K562 (cell line): ENCODE measurements around the gene AIF1. TPM values are rescaled to one million over a fixed set of nuclear protein-coding genes. Genes with fewer than 3 reads are reported as not detected.
A peak's percentile ranks its signal among the peaks of the same experiment; 100 is the strongest.

Source experiments
- ATAC-seq: fragments of 200-7000 bp; cut with Tn5 transposase; 3 replicates; pipeline ENCODE4 v1.9.1; 2020; ENCODE audit warnings: moderate library complexity
- BruUV-seq: library from RNA; stranded (reverse); fragments of 400-500 nt; replicated peaks from 2 replicates; lab custom pipeline; 2021; lab: Mats Ljungman, UMichigan
- CTCF ChIA-PET: fragments of 300-600 bp; formaldehyde crosslinking; extraction: SDS; loops from one replicate; lab custom pipeline; 2021; ENCODE audit warnings: low intra/inter-chr PET ratio; lab: Yijun Ruan, JAX
- POLR2A ChIA-PET: fragments of 300-600, 350-650 bp; sonication (Branson Sonifier 250); formaldehyde crosslinking; extraction: SDS; loops from one replicate; lab custom pipeline; 2021; ENCODE audit warnings: antibody characterized with exemption, inconsistent platforms; lab: Yijun Ruan, JAX
- DNase-seq, 4 experiments: peaks; one replicate each; pipeline versions ENCODE4 v3.0.0 to v3.0.0-alpha.2; 2011 to 2018; ENCODE audit warnings: low spot score in 3 of 4, mixed read lengths in 3 of 4; ENCODE audit errors: extremely low read depth in 1 of 4
- FAIRE-seq: peaks from 2 replicates; lab custom pipeline; 2011; peaks lifted over from hg19 to GRCh38; lab: Jason Lieb, UNC
- H2AFZ ChIP-seq: 2 replicates; pipeline ENCODE4 v1.6.0; 2011; ENCODE audit warnings: low read depth, low read length, control low read depth, inconsistent platforms
- H3K27ac ChIP-seq: fragments of 200-600 bp; 3 replicates; pipeline ENCODE4 v1.8.0; 2011; ENCODE audit warnings: low read depth, mild to moderate bottlenecking, control low read depth, inconsistent platforms, low read length, moderate library complexity, mixed read lengths; ENCODE audit errors: extremely low read depth
- H3K27me3 ChIP-seq, 2 experiments: fragments of 300-600 bp in 1 of 2; 2 replicates in 1 of 2; 3 replicates in 1 of 2; pipeline versions ENCODE4 v1.6.0 to v1.8.0; 2011; ENCODE audit warnings: inconsistent platforms in 2 of 2, low read length in 2 of 2, mild to moderate bottlenecking in 1 of 2, mixed read lengths in 1 of 2, moderate library complexity in 1 of 2; ENCODE audit not compliant: control insufficient read depth in 2 of 2, insufficient read depth in 2 of 2
- H3K36me3 ChIP-seq: fragments of 300-600 bp; 3 replicates; pipeline ENCODE4 v1.8.0; 2011; ENCODE audit warnings: mild to moderate bottlenecking, low read length, inconsistent platforms; ENCODE audit not compliant: control insufficient read depth, insufficient read depth
- H3K4me1 ChIP-seq, 2 experiments: fragments of 200-600 bp in 1 of 2; replicated peaks in 1 of 2; 2 replicates in 1 of 2; 3 replicates in 1 of 2; pipeline versions ENCODE4 v1.5.1 to v1.8.0; 2011; ENCODE audit warnings: inconsistent platforms in 2 of 2, low read length in 2 of 2, mild to moderate bottlenecking in 1 of 2, mixed read lengths in 1 of 2, moderate library complexity in 1 of 2; ENCODE audit not compliant: control insufficient read depth in 2 of 2, insufficient read depth in 2 of 2
- H3K4me2 ChIP-seq: 2 replicates; pipeline ENCODE4 v1.6.1; 2011; ENCODE audit warnings: low read length, control low read depth, inconsistent platforms, mixed read lengths; ENCODE audit not compliant: insufficient read depth
- H3K4me3 ChIP-seq: fragments of 200-600 bp; sonication (generic), shearing (Covaris generic); 2 replicates; pipeline ENCODE4 v1.5.1; 2016; ENCODE audit warnings: control low read depth, inconsistent platforms
- H3K79me2 ChIP-seq: fragments of 200-600 bp; 3 replicates; pipeline ENCODE4 v1.8.0; 2011; ENCODE audit warnings: low read length, inconsistent platforms; ENCODE audit not compliant: control insufficient read depth, insufficient read depth
- H3K9ac ChIP-seq, 2 experiments: 2 replicates each; pipeline versions ENCODE4 v1.6.0 to v1.6.1; 2011; ENCODE audit warnings: low read depth in 2 of 2, low read length in 2 of 2, control low read depth in 1 of 2, inconsistent platforms in 1 of 2, mild to moderate bottlenecking in 1 of 2, mixed read lengths in 1 of 2; ENCODE audit not compliant: insufficient read depth in 1 of 2
- H3K9me1 ChIP-seq: one replicate; pipeline ENCODE4 v1.6.0; 2011; ENCODE audit warnings: inconsistent platforms, mild to moderate bottlenecking, low read length, moderate library complexity; ENCODE audit not compliant: control insufficient read depth, insufficient read depth
- H3K9me3 ChIP-seq: replicated peaks from 2 replicates; pipeline ENCODE4 v1.5.1; 2011; ENCODE audit warnings: low read depth, low read length, inconsistent platforms; ENCODE audit not compliant: control insufficient read depth, insufficient read depth
- H4K20me1 ChIP-seq: replicated peaks from 2 replicates; pipeline ENCODE4 v1.6.1; 2011; ENCODE audit warnings: low read length, inconsistent platforms, mixed read lengths; ENCODE audit not compliant: control insufficient read depth, insufficient read depth
- E2F8 ChIP-seq: fragments of 450-650 bp; IDR thresholded peaks from 2 replicates; pipeline ENCODE4 v1.7.1; 2018; ENCODE audit warnings: mild to moderate bottlenecking, low read depth; ENCODE audit not compliant: partially characterized antibody
- FOXK1 ChIP-seq: sonication (generic); formaldehyde crosslinking; IDR thresholded peaks from 2 replicates; pipeline ENCODE4 v1.8.0; 2022; ENCODE audit warnings: missing genetic modification reagents, mild to moderate bottlenecking, borderline replicate concordance
- HDAC6 ChIP-seq: IDR thresholded peaks from 2 replicates; pipeline ENCODE4 v1.6.1; 2012; ENCODE audit warnings: low read depth, mild to moderate bottlenecking, control low read depth, inconsistent platforms, low read length, moderate library complexity
- KAT8 ChIP-seq: fragments of 450-650 bp; IDR thresholded peaks from 2 replicates; pipeline ENCODE4 v1.6.1; 2016; ENCODE audit warnings: low read depth, mild to moderate bottlenecking
- KLF13 ChIP-seq: fragments of 450-650 bp; IDR thresholded peaks from 2 replicates; pipeline ENCODE4 v1.6.1; 2016; ENCODE audit warnings: missing genetic modification characterization, low read depth, mild to moderate bottlenecking, missing compliant biosample characterization, moderate library complexity, borderline replicate concordance
- LARP7 ChIP-seq: fragments of 450-650 bp; IDR thresholded peaks from 2 replicates; pipeline ENCODE4 v1.6.1; 2016
- PATZ1 ChIP-seq: fragments of 250-450 bp; sonication (Bioruptor Pico); IDR thresholded peaks from 2 replicates; pipeline ENCODE4 v1.5.0; 2020; ENCODE audit warnings: mild to moderate bottlenecking, borderline replicate concordance
- POLR2A ChIP-seq: fragments of 450-650 bp; conservative IDR thresholded peaks from 2 replicates; pipeline ENCODE4 v1.6.1; 2016
- POLR2B ChIP-seq: fragments of 450-650 bp; IDR thresholded peaks from 2 replicates; pipeline ENCODE4 v1.6.1; 2018; ENCODE audit warnings: low read depth; ENCODE audit not compliant: partially characterized antibody
- SMAD1 ChIP-seq: fragments of 150-350 bp; IDR thresholded peaks from 2 replicates; pipeline ENCODE4 v1.6.1; 2014; ENCODE audit warnings: low read length, low read depth; ENCODE audit not compliant: partially characterized antibody
- ZBTB33 ChIP-seq: sonication (generic); formaldehyde crosslinking; IDR thresholded peaks from 2 replicates; pipeline ENCODE4 v1.8.1; 2023; ENCODE audit warnings: mild to moderate bottlenecking, missing genetic modification reagents
- ZBTB9 ChIP-seq: fragments of 450-650 bp; formaldehyde crosslinking; IDR thresholded peaks from 2 replicates; pipeline ENCODE4 v1.4.0; 2020; ENCODE audit warnings: mild to moderate bottlenecking, moderate library complexity
- ZEB2 ChIP-seq: fragments of 450-650 bp; IDR thresholded peaks from 2 replicates; pipeline ENCODE4 v1.6.1; 2016
- WGBS: fragments of 100-300 bp; shearing (Covaris generic); methylation state at CpG from one replicate; pipeline ENCODE4 v1.1.6; 2016; ENCODE audit warnings: low coverage, mixed read lengths; ENCODE audit not compliant: insufficient coverage; ENCODE audit errors: missing lambda C conversion rate; 5-methylcytosine and 5-hydroxymethylcytosine counted together
- in situ Hi-C: fragments of 300-500 bp; cut with MboI; formaldehyde crosslinking; loops from 4 replicates; pipeline ENCODE4 v1.15.0; 2018; ENCODE audit warnings: inconsistent platforms, mixed read lengths
- intact Hi-C: fragments of 100-400 bp; cut with micrococcal nuclease; formaldehyde crosslinking; loops from 2 replicates; pipeline ENCODE4 v1.14.2; 2022
- polyA plus RNA-seq, 8 experiments: library from polyadenylated mRNA; depleted of rRNA in 4 of 8; stranded (reverse) in 5 of 8; unstranded in 3 of 8; fragments of >200 nt; fragmentation: Nextera tagmentation in 2 of 8; fragmentation: Illumina TruSeq in 1 of 8; extraction: Ambion mirVana in 2 of 8; extraction: Trizol in 1 of 8; gene quantifications; 2 replicates each; pipeline versions ENCODE4 v1.2.1 to v1.2.3, GENCODE V29; 2011 to 2014; ENCODE audit warnings: inconsistent platforms in 1 of 8, missing spikeins in 1 of 8
- total RNA-seq, 7 experiments: library from RNA; depleted of rRNA in 6 of 7; stranded (reverse); fragments of >200 nt in 6 of 7; fragmentation: Illumina TruSeq in 2 of 7; extraction: Trizol in 2 of 7; gene quantifications; 2 replicates each; pipeline versions ENCODE4 v1.2.1 to v1.2.3, GENCODE V29; 2011 to 2021; ENCODE audit warnings: low replicate concordance in 1 of 7

Gene AIF1
- total and polyA plus RNA-seq, 9 of the 15 experiments (the other 6 are each of a cell fraction or from before 2014, with no cell fraction given): 9.4 to 33.4 (median 19.4) TPM

GRCh38 chr6:31630177-31630934, 15.3 kb downstream of the AIF1 start:
- Histone ChIP-seq H3K9ac (0 out of 4 replicates have a peak overlapping the region, but pooled peaks of 1 of the 2 experiments have one; percentile 22), H3K9me1 (no peaks in the 10 kb centered on the region), H3K36me3 (peaks cover 100% of the 10 kb centered on the region), H3K27ac (no peak overlapping the region; the same call in 2 of the 3 replicates), H3K79me2 (peaks cover 35% of the 10 kb centered on the region), H3K27me3 (no peaks in the 10 kb centered on the region), H3K4me2 (no peak overlapping the region), H2AFZ (no peak overlapping the region), H3K4me3 (no peak overlapping the region), H4K20me1 (peaks cover 20% of the 10 kb centered on the region), H3K9me3 (no peaks in the 10 kb centered on the region), H3K4me1 (peaks cover 0 to 22% of the 10 kb centered on the region in 2 experiments; a peak in 1 of 5 replicates)
- BruUV-seq: no TSS peak
- DNase-seq: no peak
- no peak; the same call in 2 of the 3 replicates for ATAC-seq
- intact Hi-C loops: no loop called here
- no peak for FAIRE-seq
- in situ Hi-C loops: no loop called here
- ChIA-PET POLR2A (interaction anchor here (0.6 to 14.8 kb wide), 8 partner anchors 5 to 89 kb away, joined by 3 to 274 read pairs (median 5); partner anchors contain the start of genes C6orf47, DDX39B and PRRC2A), CTCF (interaction anchor here (0.5 kb wide), 1 partner anchor 203 kb away, joined by 3 read pairs; no protein-coding TSS in a partner anchor)
- 94% methylated on average over 23 of the region's 25 CpGs for WGBS
- TF ChIP-seq ZBTB33 (CRISPR knock-in tag) (peak; percentile 73; the same call in 1 of the 2 replicates), HDAC6 (no peak), E2F8 (peak; percentile 14), LARP7 (no peak), POLR2A (peak; percentile 68), SMAD1 (no peak), POLR2B (peak; percentile 69), KLF13 (0 out of 2 replicates have a peak, but pooled peaks have one; percentile 36), KAT8 (no peak), ZEB2 (no peak), ZBTB9 (no peak), PATZ1 (CRISPR knock-in tag) (no peak), FOXK1 (CRISPR knock-in tag) (no peak)
